Prostate gland (tissue), 2 donors: Measurements from ENCODE around the gene CCR1.

ENCODE experiments used
- CTCF ChIP-seq, 4 experiments: fragments of 200-600 bp in 2 of 4; fragments of 450-650 bp in 2 of 4; sonication (generic) in 2 of 4; IDR thresholded peaks; 1 replicate in 3 of 4; 2 replicates in 1 of 4; pipeline ENCODE4 v1.5.1; 2016 to 2019; ENCODE audit warnings: antibody characterized with exemption in 4 of 4, mild to moderate bottlenecking in 2 of 4, moderate library complexity in 2 of 4
- POLR2A ChIP-seq: fragments of 450-650 bp; IDR thresholded peaks from one replicate; pipeline ENCODE4 v1.6.1; 2016; ENCODE audit warnings: antibody characterized with exemption, mild to moderate bottlenecking
- POLR2AphosphoS5 ChIP-seq: sonication (generic); formaldehyde crosslinking; IDR thresholded peaks from one replicate; pipeline ENCODE4 v1.6.1; 2017; ENCODE audit warnings: antibody characterized with exemption

- TF ChIP-seq CTCF (IDR thresholded peaks at IDR 0.05), result no peak
- no peak for TF ChIP-seq POLR2A
- TF ChIP-seq POLR2AphosphoS5, result no peak
Observed at GRCh38 chr3:46245146-46245545, 37.0 kb upstream of the CCR1 start.
